Measurements from ENCODE around the gene TCP11L2.
"Not testable (repeated sequence)": the region's sequence is repeated elsewhere in the genome, so short reads cannot be mapped to it uniquely, and the experiment has no call there.

The TCP11L2 gene

DNA sequence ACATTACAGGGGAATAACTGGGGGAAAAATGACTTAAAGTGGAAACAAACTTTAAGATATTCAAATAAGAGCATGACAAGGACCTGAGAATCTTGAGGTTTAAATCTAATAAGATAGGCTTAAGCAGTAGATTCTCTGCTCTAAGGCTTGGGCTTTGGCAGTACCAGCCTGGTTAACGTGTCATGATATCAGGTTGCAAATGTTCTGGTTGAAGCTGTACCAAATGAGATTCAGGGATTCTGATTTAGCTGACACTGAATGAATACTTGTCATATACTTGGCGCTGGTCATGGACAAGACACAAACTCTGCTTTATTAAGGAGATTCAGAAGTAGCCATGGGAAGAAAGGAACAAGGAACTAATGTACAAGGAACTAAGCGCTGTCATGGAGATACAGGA, 6.1 kb downstream of the TCP11L2 start:
- in situ Hi-C loops (cut with MboI; ENCODE audit: low pct_unique_long_range_greater_than_20kb, low sequenced_read_pairs, unreplicated experiment): no loop called here
- DNase-seq (ENCODE audit: low spot score): no peak
- TF ChIP-seq, protein P1, sequence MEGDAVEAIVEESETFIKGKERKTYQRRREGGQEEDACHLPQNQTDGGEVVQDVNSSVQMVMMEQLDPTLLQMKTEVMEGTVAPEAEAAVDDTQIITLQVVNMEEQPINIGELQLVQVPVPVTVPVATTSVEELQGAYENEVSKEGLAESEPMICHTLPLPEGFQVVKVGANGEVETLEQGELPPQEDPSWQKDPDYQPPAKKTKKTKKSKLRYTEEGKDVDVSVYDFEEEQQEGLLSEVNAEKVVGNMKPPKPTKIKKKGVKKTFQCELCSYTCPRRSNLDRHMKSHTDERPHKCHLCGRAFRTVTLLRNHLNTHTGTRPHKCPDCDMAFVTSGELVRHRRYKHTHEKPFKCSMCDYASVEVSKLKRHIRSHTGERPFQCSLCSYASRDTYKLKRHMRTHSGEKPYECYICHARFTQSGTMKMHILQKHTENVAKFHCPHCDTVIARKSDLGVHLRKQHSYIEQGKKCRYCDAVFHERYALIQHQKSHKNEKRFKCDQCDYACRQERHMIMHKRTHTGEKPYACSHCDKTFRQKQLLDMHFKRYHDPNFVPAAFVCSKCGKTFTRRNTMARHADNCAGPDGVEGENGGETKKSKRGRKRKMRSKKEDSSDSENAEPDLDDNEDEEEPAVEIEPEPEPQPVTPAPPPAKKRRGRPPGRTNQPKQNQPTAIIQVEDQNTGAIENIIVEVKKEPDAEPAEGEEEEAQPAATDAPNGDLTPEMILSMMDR (IDR thresholded peaks at IDR 0.05; ENCODE audit: extremely low read depth, insufficient read depth, missing control alignments): no peak

DNA sequence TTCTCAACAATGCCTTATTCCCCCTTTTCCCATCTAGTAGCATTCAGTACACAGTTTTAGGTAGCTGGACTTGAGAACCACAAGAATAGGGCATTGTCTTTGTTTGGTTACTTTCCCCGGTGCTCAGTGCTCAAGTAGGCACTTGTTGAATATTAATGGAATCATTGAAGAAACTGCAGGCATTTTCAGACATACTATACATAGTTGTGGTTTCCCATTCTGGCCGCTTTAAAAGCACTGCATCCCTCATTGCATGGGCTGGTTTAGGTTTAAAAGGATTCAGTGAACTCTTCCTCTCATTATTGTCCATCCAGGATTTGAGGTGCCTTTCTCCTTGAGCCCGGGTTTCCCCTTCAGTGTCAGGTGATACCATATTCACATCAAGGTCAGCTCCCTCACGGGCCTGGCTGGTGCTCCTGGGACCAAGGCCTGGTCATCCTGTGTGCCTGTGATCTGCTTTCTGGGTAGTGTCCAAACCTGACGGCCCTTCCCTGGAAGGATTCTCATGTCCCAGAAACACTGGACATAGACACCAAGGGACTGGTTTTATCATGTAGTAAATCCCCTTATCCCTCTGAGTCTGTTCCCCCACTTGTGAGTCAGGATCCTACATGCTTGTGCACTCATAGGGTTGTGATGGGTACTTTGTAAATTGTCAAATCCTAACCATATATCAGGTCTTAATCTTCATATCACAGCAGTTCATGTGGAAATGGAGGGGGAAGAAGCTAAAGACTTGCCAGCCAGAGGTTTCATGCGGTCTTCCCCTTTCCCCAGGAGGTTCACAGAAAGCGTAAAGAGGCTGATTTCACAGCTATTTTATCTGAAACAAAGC, 7.4 kb downstream of the TCP11L2 start:
- DNase-seq (ENCODE audit: low spot score): no peak
- TF ChIP-seq, protein P1 (IDR thresholded peaks at IDR 0.05; ENCODE audit: extremely low read depth, insufficient read depth, missing control alignments): no peak
- in situ Hi-C loops (cut with MboI; ENCODE audit: low pct_unique_long_range_greater_than_20kb, low sequenced_read_pairs, unreplicated experiment): no loop called here

DNA sequence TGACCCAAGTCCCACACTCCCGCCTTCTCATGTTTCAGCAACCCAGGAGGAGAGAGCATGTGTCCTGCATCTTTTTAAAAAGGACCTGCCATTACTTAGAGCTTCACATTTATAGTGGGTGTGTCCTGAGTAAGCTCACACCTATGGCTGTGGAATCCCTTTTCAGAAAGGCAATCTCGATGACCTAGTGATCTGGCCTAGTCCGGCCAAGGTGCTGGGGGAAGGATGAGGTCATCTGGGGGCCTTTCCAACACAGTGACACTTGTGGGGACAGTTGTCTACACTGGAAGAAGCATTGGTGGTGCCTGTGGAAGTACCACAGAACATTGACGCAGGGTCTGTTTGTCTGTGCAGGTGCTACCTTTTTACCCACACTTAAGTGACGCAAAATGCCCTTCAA, 8.2 kb downstream of the TCP11L2 start:
- TF ChIP-seq, protein P1 (IDR thresholded peaks at IDR 0.05; ENCODE audit: extremely low read depth, insufficient read depth, missing control alignments): no peak
- no peak for DNase-seq (ENCODE audit: low spot score)
- in situ Hi-C loops (cut with MboI; ENCODE audit: low pct_unique_long_range_greater_than_20kb, low sequenced_read_pairs, unreplicated experiment): no loop called here

DNA sequence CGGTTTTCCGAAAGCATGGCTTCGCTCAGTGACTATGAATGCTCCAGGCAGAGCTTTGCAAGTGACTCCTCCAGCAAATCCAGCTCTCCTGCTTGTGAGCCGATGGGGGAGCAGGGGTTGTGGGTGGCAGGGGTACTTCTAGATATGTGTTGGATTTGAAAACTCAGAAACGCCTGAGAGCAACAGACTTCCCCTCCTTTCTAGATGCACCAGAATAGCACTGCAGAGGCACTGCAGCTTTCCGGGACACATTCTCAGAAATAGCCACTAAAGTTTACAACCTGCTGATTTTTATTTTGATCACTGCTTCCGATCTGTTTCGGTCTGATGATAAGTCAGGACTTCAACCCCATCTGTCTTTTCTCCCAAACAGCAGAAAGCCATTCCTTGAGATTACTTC, 8.6 kb downstream of the TCP11L2 start:
- in situ Hi-C loops (cut with MboI; ENCODE audit: low pct_unique_long_range_greater_than_20kb, low sequenced_read_pairs, unreplicated experiment): no loop called here
- TF ChIP-seq, protein P1 (IDR thresholded peaks at IDR 0.05; ENCODE audit: extremely low read depth, insufficient read depth, missing control alignments): no peak
- no peak for DNase-seq (ENCODE audit: low spot score)

DNA sequence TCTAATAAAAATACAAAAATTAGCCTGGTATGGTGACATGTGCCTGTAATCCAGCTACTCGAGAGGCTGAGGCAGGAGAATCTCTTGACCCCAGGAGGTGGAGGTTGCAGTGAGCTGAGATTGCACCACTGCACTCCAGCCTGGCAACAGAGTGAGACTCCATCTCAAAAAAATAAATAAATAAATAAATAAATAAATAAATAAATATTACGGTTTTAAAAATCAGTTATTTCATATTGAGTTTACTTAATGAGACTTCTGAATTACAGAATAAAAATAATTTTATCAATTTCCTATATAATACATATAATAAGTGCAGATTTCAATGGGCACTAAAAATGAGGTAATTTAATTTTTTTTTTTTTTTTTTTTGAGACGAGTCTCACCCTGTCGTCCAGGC, 10.9 kb downstream of the TCP11L2 start:
- DNase-seq (ENCODE audit: low spot score); in situ Hi-C loops (cut with MboI; ENCODE audit: low pct_unique_long_range_greater_than_20kb, low sequenced_read_pairs, unreplicated experiment): not testable (repeated sequence)

DNA sequence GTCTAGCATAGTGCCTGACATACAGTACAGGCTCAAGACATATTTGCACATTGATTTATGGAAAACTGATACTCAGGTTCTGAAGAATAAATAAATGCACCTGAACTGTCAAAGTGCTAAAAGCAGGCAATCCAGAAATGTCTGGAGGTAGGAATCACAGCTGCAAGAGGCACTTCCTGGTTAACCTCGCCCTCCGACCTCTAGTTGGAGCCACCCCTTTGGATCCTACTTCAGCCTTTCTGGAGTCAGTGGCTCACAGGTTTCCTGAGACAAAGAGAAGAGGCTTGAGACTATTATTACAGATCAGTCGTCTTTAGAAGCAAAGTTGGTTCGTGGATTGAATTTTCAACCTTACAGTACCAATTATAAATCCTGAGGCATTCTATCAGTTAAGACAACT, 13.0 kb downstream of the TCP11L2 start:
- in situ Hi-C loops (cut with MboI; ENCODE audit: low pct_unique_long_range_greater_than_20kb, low sequenced_read_pairs, unreplicated experiment): no loop called here
- DNase-seq (ENCODE audit: low spot score): no peak
- TF ChIP-seq, protein P1 (IDR thresholded peaks at IDR 0.05; ENCODE audit: extremely low read depth, insufficient read depth, missing control alignments): no peak

DNA sequence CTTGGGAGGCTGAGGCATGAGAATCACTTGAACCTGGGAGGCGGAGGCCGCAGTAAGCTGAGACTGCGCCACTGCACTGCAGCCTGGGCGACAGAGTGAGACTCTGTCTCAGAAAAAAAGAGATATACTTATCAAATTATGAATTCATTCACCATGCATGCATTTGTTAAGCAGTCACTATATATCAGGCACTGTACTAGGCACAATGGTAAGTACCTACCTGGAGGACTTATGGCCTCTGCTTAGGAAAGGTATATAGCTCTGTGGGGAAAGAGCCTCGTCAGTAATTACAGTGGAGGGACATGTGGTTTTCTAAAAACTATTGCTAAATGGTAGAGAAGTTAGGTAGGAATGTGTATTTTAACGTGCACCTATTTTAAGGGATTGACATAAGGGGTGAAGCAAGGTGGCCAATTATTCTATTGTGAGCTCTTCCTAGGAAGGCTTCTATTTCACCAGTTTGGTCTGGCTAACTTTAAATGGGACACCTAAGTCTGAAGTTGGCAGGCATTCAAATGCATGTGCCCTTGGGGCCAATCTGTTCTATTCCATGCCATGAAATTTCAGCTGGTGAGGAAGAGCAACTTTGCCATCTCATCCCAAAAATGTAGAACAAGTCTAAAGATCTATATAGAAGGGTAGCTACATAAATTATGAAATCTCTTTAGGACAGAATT, 15.0 kb downstream of the TCP11L2 start:
- in situ Hi-C loops (cut with MboI; ENCODE audit: low pct_unique_long_range_greater_than_20kb, low sequenced_read_pairs, unreplicated experiment): no loop called here
- TF ChIP-seq, protein P1 (IDR thresholded peaks at IDR 0.05; ENCODE audit: extremely low read depth, insufficient read depth, missing control alignments): no peak
- DNase-seq (ENCODE audit: low spot score): no peak
